Activated naive CD8-positive, alpha-beta T cell treated with anti-CD3 and anti-CD28 coated beads, Interleukin-2, amount 10 ng/mL, durations not matched to agents 7 days and 5 days (primary cell): ENCODE measurements around the gene LAMB1. TPM values are rescaled to one million over a fixed set of nuclear protein-coding genes. Genes with fewer than 3 reads are reported as not detected.

Experiments used
- ATAC-seq: fragments of 150-1000 bp; cut with Tn5 transposase; one replicate; pipeline ENCODE4 v1.10.0; 2021; ENCODE audit warnings: low read depth, moderate library complexity
- POLR2A ChIA-PET: fragments of 350-600 bp; sonication (Branson Sonifier 250); formaldehyde crosslinking; loops from one replicate; lab custom pipeline; 2021; ENCODE audit warnings: antibody characterized with exemption; lab: Charles Lee
- DNase-seq: peaks from one replicate; pipeline ENCODE4 v3.0.0; 2021
- H3K27ac Mint-ChIP-seq: one replicate; pipeline ENCODE4 v1.8.0; 2022; ENCODE audit warnings: mild to moderate bottlenecking, mixed read lengths
- H3K27me3 Mint-ChIP-seq: one replicate; pipeline ENCODE4 v1.8.0; 2022; ENCODE audit warnings: mild to moderate bottlenecking, moderate library complexity, mixed read lengths
- H3K36me3 Mint-ChIP-seq: one replicate; pipeline ENCODE4 v1.8.0; 2021; ENCODE audit warnings: mild to moderate bottlenecking, mixed read lengths
- H3K4me1 Mint-ChIP-seq: one replicate; pipeline ENCODE4 v1.8.0; 2021; ENCODE audit warnings: mixed read lengths
- H3K4me3 Mint-ChIP-seq: one replicate; pipeline ENCODE4 v1.8.0; 2022; ENCODE audit warnings: mild to moderate bottlenecking, moderate library complexity, mixed read lengths
- H3K9me3 Mint-ChIP-seq: one replicate; pipeline ENCODE4 v1.8.0; 2021; ENCODE audit warnings: mixed read lengths
- total RNA-seq, 2 experiments: library from RNA; stranded (reverse); gene quantifications; one replicate each; pipeline ENCODE4 v1.2.3, GENCODE V29; 2021

LAMB1 gene
- total RNA-seq, 2 experiments from 2014 or later, result not detected

DNA sequence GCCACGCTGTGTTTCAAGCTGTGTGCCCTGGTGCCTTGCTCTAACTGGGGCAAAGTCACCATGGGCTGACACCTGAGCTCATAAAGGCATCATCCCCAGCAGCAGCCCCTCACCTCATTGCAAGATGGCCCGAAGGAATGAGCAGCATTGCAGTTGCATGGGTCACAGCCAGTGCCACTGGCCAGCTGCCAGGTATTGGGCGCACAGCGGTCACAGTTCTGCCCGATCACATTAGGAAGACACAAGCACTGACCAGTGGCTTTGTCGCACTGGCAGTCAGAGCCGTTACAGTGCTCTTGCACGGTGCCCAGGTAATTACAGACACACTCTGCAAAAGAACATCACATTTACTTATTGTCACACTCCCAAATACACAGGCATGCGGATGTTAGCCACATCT is 51.1 kb downstream of the LAMB1 start:
- Mint-ChIP-seq H3K9me3 (no peaks in the 10 kb centered on the region), H3K27ac (no peak overlapping the region), H3K4me1 (no peaks in the 10 kb centered on the region), H3K36me3 (no peaks in the 10 kb centered on the region), H3K27me3 (peaks cover 8% of the 10 kb centered on the region), H3K4me3 (no peak overlapping the region)
- DNase-seq (no peak), ATAC-seq (no peak)
- POLR2A ChIA-PET, result no interaction called here

DNA sequence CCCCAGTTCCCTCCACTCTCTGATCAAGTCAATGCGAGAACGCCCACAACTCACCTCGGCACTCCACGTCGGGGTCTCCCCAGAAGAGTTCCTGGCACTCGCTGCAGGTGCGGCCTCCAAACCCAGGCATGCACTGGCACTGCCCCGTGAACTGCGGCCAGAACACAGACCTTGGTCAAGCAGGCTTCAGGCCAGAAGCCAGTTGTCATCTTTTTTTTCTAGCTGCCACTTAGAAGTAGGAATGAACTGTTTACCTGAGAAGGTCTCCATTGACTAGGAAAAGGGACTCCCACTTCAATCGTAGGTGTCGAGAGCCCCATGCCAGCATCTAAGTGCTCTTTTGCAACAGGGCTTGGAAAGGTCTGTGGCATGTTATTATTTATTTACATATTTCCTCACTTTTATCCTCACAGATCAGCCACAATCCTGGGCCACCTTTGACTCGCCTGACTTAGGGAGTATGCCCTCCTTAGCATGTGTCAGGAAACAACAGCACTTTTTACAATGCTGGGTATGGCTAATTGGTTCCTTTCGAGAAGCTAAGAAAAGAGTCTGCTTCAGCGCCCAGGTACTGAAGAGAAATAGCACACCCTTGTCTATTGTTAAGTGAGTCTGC is 51.7 kb downstream of the LAMB1 start:
- no peak for DNase-seq
- no peaks in the 10 kb centered on the region for H3K36me3 Mint-ChIP-seq
- no peak for ATAC-seq
- H3K9me3 Mint-ChIP-seq, result no peaks in the 10 kb centered on the region
- H3K4me1 Mint-ChIP-seq, result no peaks in the 10 kb centered on the region
- no peak overlapping the region for H3K4me3 Mint-ChIP-seq
- H3K27me3 Mint-ChIP-seq, result peaks cover 6% of the 10 kb centered on the region
- H3K27ac Mint-ChIP-seq, result no peak overlapping the region
- POLR2A ChIA-PET, result no interaction called here

DNA sequence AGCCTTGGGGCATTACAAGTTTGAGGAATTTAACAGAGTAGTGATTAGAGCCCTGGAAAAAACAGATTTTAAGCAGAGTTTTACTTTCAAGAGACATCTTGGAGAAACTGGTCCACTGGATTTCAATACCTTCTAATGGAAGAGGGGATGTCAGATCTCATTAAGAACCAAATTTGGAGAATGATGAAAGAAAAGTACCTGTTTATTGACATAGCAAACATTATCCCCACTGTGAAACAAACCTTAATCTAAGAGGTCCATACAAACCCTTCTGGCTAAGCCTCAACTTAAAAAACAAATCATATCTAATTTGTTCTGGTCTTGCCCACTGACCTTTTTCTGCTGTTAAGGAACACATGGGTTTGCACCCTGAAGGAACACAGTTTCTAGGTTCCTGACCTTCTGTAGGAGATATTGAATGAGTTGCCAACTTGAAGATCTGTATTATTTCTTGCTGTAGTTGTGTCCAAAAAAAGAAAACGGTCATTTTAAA is 53.5 kb downstream of the LAMB1 start:
- Mint-ChIP-seq H3K27ac (no peak overlapping the region), H3K4me3 (no peak overlapping the region), H3K36me3 (no peaks in the 10 kb centered on the region), H3K27me3 (peaks cover 5% of the 10 kb centered on the region), H3K4me1 (no peaks in the 10 kb centered on the region), H3K9me3 (no peaks in the 10 kb centered on the region)
- POLR2A ChIA-PET, result no interaction called here
- DNase-seq (no peak), ATAC-seq (no peak)

DNA sequence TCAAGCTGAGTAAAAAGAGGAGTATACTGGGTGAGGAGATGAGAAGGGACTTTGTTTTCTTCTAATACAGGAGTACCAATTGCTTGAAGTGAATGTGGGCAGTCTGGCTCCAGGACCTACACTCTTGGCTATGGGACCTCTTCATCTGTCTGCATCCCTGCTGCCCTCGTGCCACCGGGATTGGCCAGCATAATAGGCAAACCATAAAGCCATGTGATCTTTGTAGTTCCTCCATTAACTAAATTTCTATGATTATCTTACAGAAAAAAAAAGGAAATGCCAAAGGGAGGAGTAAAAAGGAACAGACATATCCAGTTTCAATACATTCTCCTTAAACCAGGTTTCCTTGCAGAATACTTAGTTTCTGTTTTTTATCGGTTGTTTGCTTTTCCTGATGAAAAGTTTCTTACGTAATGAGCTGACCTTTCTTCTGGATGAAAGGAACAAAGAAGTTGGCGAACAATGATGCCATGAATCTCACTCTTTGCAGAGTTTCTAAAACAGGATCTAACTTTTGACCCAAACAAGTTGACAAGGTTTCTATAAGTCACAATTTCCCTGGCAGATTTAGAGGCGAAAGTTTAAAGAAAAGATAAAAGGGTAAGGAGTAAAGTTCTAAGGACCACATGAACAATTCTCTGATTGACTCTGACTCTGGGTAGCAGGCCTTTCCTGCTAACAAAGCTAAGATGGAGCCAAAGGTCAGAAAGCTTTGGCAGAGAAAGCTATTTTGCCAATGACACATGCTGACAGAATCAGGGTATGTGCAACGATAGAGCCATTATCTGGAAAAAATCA is 54.1 kb downstream of the LAMB1 start:
- Mint-ChIP-seq H3K4me3 (no peak overlapping the region), H3K27ac (no peak overlapping the region), H3K27me3 (peaks cover 5% of the 10 kb centered on the region), H3K9me3 (no peaks in the 10 kb centered on the region), H3K36me3 (no peaks in the 10 kb centered on the region), H3K4me1 (no peaks in the 10 kb centered on the region)
- POLR2A ChIA-PET, result no interaction called here
- ATAC-seq (no peak), DNase-seq (no peak)

DNA sequence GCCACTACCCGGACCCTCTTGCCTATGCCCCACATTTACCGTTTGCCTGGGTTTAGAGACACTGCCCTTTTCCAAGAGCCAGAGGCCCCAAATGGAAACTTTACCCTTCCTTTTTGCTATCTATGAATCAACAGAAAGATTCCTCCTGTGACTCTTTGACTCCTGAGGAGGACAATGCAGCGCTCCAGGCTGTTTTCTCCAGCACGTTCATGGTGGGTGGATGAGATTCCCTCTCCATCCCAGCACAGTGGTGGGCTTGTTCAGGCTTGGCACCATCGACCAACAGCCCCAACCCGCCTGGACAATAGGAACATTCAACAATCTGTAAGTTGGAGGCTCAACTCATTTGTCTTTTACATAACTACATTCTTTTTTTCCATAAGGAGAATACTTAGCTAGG is 56.1 kb downstream of the LAMB1 start:
- Mint-ChIP-seq H3K27ac (no peak overlapping the region), H3K36me3 (no peaks in the 10 kb centered on the region), H3K27me3 (peaks cover 5% of the 10 kb centered on the region), H3K9me3 (no peaks in the 10 kb centered on the region), H3K4me3 (no peak overlapping the region), H3K4me1 (peaks cover 4% of the 10 kb centered on the region)
- DNase-seq, result no peak
- ATAC-seq, result no peak
- POLR2A ChIA-PET, result no interaction called here

DNA sequence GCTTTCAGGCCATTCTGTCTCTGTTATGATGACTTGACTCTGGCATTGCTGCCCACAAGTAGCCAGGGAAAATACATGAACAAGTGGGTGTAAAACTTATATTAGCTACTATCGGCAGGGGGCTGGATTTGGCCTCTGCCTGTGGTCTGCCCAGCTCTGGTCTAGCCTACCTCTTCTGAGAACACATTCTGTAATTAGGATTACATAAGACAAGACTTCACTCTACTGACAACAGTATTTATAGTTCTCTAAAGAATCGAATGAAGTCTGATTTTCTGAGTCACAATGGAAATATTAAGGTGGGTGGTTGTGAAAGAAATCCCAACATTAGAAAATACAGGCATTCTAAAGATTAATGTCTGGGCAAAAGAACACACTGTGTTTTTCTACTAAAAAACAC is 56.5 kb downstream of the LAMB1 start:
- H3K9me3 Mint-ChIP-seq, result no peaks in the 10 kb centered on the region
- no peak for ATAC-seq
- DNase-seq, result no peak
- no peak overlapping the region for H3K4me3 Mint-ChIP-seq
- H3K27me3 Mint-ChIP-seq, result peaks cover 5% of the 10 kb centered on the region
- H3K27ac Mint-ChIP-seq, result no peak overlapping the region
- POLR2A ChIA-PET, result no interaction called here
- no peaks in the 10 kb centered on the region for H3K36me3 Mint-ChIP-seq
- H3K4me1 Mint-ChIP-seq, result peaks cover 4% of the 10 kb centered on the region

DNA sequence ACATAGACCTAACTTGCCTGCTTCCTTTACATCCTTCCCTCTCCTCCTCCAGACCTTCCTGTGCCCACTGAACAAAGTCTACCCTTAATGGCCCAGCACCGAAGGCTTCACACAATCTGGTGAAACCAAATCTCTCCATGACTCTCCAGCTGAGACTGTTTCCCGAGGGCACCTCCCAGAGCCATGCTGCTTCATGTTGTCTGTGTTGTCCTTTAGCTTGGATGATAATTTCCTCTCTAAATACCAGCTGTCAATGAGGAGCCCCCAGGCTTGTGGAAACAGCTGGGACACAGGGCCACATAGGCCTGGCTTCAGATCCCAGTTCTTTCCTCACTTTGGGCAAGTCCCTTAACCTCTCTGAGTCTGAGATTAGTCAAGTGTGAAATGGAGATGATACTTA is 57.6 kb downstream of the LAMB1 start:
- Mint-ChIP-seq H3K4me1 (peaks cover 4% of the 10 kb centered on the region), H3K27ac (no peak overlapping the region), H3K27me3 (peaks cover 3% of the 10 kb centered on the region), H3K4me3 (no peak overlapping the region), H3K9me3 (no peaks in the 10 kb centered on the region), H3K36me3 (peaks cover 4% of the 10 kb centered on the region)
- DNase-seq (no peak), ATAC-seq (no peak)
- POLR2A ChIA-PET, result no interaction called here

DNA sequence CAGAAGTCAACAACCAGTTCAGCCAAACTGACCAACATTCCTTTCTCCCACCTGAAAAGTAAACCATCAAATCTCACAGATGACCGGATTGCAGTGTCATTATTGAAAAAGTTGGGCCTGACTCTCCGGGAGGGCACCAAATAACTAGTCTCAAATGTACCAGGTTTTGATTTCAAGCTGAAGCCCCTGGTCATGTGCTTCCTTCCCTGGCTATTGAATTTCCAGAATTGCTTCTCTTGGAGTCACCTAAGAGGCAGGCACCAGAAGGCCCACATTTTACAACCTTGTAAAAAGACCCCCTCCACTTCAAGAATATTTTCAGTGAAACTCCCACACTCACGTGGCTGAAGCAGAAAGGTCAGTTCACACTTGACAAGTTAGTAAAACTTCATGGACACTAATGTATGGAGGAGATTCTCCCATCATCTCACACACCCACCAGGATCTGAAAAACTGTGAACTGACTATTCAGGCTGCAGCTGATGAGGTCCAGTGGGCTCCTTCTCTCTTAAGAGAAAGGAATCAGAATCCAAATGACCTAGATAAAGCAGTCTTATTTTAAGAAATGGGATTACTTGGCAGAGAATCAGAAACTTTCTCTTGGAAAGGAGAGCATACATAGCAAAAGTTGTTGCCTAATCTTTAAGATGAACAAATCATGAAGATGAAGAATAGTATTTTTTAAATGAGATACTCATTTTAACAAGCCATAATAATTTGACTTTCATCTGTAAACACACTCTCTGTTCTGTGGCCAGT is 58.4 kb downstream of the LAMB1 start:
- POLR2A ChIA-PET, result no interaction called here
- DNase-seq (no peak), ATAC-seq (no peak)
- Mint-ChIP-seq H3K27me3 (peaks cover under 1% of the 10 kb centered on the region), H3K4me3 (no peak overlapping the region), H3K36me3 (peaks cover 4% of the 10 kb centered on the region), H3K4me1 (peaks cover 4% of the 10 kb centered on the region), H3K9me3 (no peaks in the 10 kb centered on the region), H3K27ac (no peak overlapping the region)

DNA sequence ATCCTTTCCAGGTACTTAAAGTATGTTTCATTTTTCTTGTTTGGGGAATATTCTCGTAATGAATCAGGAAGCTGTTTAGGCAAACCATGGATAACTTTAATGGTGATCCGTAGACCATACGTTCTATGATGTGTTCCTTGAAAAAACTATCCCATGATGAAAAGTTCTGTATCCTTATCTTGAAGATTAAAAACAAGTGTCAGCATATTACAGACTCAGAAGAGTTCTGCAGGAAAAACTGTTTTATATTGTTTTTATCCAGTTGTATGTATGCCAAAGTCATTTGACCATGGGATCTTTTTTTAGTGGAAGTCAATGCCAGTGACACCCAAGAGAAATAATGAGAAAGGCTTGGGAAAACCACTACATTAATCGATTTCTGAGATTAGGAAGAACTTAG is 59.9 kb downstream of the LAMB1 start:
- peaks cover 4% of the 10 kb centered on the region for H3K4me1 Mint-ChIP-seq
- H3K27me3 Mint-ChIP-seq, result no peaks in the 10 kb centered on the region
- no peaks in the 10 kb centered on the region for H3K9me3 Mint-ChIP-seq
- POLR2A ChIA-PET, result no interaction called here
- ATAC-seq, result no peak
- peaks cover 4% of the 10 kb centered on the region for H3K36me3 Mint-ChIP-seq
- H3K4me3 Mint-ChIP-seq, result no peak overlapping the region
- DNase-seq, result no peak
- H3K27ac Mint-ChIP-seq, result no peak overlapping the region

DNA sequence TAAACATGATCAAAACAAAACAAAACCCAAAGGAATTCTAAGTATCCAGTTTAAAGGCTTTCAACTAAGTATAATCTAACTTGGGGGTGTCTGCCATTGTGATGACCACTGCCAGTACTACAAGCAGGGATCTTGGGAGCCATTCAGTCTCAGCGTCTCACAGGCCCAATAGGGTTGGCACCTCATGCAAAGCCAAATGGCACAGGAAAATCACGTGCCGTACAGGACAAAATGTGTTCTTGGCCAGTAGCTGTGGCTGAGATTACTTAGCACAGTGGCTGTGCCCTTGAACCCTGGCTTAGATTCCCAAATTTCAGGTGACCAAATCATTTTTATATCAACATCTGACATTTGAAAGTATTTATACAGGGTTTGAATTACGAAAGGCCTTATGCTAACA is 62.0 kb downstream of the LAMB1 start:
- Mint-ChIP-seq H3K9me3 (no peaks in the 10 kb centered on the region), H3K27me3 (no peaks in the 10 kb centered on the region), H3K4me3 (no peak overlapping the region), H3K4me1 (peaks cover 4% of the 10 kb centered on the region), H3K27ac (no peak overlapping the region), H3K36me3 (peaks cover 4% of the 10 kb centered on the region)
- POLR2A ChIA-PET, result no interaction called here
- ATAC-seq (no peak), DNase-seq (no peak)

DNA sequence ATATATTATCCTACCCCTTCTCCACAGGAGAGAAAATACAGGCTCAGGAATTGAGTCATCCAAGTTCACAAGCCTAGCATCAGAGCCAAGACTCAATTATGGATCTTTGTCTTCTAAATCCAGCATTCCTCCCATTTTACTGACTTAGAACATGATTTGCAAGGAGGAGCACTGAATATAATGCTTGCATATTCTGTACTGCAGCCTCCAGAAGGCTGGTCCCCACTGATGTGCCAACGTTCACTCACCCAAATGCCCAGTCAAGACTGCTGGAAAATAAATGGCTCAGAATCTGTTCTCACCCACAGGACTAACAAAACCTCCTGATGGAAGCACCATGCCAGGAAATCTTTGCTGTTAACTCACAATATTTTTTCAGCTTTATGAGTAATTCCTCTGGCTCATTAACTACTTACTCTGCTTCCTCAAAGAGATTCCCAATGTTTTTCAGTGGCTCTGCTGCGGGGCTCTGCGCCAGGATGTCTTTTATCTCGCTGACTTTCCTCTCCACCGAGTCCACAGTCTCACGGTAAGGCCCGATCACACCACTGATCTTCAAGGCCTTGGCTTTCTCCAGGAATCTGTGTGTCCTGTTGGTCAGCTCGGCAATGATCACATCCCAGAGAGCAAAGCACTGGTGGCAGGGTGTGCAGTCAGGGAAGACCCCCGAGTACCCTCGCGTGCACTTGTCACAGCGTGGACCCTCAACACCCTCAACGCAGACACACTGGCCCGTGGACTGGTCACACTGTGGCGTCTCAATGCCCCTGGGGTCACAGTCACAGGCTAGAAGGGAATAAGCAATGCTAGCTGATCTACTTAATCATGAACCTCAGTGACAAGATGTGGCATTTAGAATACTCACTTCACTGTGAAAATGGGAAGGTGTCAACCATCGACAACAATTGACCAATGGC is 63.1 kb downstream of the LAMB1 start:
- DNase-seq (no peak), ATAC-seq (no peak)
- Mint-ChIP-seq H3K27me3 (no peaks in the 10 kb centered on the region), H3K4me1 (peaks cover 4% of the 10 kb centered on the region), H3K9me3 (no peaks in the 10 kb centered on the region), H3K27ac (no peak overlapping the region), H3K36me3 (peaks cover 6% of the 10 kb centered on the region), H3K4me3 (no peak overlapping the region)
- POLR2A ChIA-PET, result no interaction called here

DNA sequence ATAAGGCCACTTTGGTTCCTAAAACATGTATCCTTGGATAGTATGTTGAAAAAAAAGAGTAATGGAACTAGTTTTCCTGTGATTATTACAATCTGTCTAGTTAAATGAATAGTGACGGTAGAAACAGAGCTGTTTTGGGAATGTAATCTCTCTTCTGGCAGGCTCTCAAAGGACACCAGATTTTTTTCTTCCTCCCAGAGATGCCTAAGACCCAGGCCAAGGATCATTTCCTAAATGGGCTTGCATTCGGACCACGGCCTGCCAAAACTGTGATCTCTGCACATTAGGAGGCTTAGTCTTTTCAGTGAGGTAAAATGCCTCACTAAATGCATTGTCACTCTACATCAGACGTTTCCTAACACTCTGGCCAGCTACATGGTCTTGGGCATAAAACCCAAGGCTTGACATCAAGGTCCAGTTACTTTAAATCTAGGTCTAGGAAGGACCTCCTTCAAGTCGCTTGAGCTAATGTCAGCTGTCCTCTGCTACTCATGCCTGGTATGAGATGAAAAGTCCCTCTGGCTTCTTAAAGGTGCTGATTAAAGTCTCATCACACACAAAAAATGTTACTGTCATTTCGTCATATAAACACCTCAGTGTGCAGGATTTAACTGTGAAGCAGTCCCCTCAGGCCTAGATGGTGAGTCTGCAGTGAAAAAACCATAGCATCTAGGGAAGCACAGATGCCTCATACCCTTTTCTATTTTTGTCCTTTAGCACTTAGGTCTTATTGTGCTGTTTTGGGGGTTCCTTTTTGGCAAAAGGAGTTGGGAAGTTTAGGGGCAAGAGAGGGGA is 64.3 kb downstream of the LAMB1 start:
- Mint-ChIP-seq H3K4me3 (no peak overlapping the region), H3K9me3 (no peaks in the 10 kb centered on the region), H3K4me1 (peaks cover 4% of the 10 kb centered on the region), H3K27me3 (no peaks in the 10 kb centered on the region), H3K27ac (no peak overlapping the region), H3K36me3 (peaks cover 6% of the 10 kb centered on the region)
- ATAC-seq (no peak), DNase-seq (no peak)
- POLR2A ChIA-PET, result no interaction called here
